HepG2 (cell line): ENCODE measurements around the gene SSNA1. TPM values are rescaled to one million over a fixed set of nuclear protein-coding genes. Genes with fewer than 3 reads are reported as not detected.

Source experiments
- ARNT ChIP-seq: fragments of 450-650 bp; IDR thresholded peaks from 2 replicates; pipeline ENCODE4 v1.6.1; 2017
- CREB1 ChIP-seq, 2 experiments: fragments of 450-650 bp in 1 of 2; IDR thresholded peaks; 2 replicates each; pipeline ENCODE4 v1.6.1; 2016 to 2017; ENCODE audit warnings: control low read depth in 1 of 2, mild to moderate bottlenecking in 1 of 2, missing compliant biosample characterization in 1 of 2, missing genetic modification characterization in 1 of 2
- IRX3 ChIP-seq: sonication (generic); formaldehyde crosslinking; IDR thresholded peaks from 2 replicates; pipeline ENCODE4 v1.8.1; 2023; ENCODE audit warnings: mild to moderate bottlenecking, low read depth, missing genetic modification reagents, borderline replicate concordance
- JARID2 ChIP-seq: sonication (generic); formaldehyde crosslinking; IDR thresholded peaks from 2 replicates; pipeline ENCODE4 v1.8.1; 2023; ENCODE audit warnings: missing genetic modification reagents, inconsistent platforms; ENCODE audit not compliant: insufficient replicate concordance
- MIXL1 ChIP-seq: IDR thresholded peaks from 2 replicates; pipeline ENCODE4 v1.6.1; 2016
- PPARG ChIP-seq: conservative IDR thresholded peaks from 2 replicates; pipeline ENCODE4 v1.6.1; 2016; ENCODE audit warnings: missing biosample characterization, missing genetic modification reagents
- SIN3A ChIP-seq: IDR thresholded peaks from 2 replicates; pipeline ENCODE4 v1.6.1; 2011; ENCODE audit warnings: low read depth, mild to moderate bottlenecking, control low read depth, low read length, borderline replicate concordance
- TRIM22 ChIP-seq: fragments of 450-650 bp; IDR thresholded peaks from 2 replicates; pipeline ENCODE4 v1.6.1; 2017
- WIZ ChIP-seq: sonication (generic); formaldehyde crosslinking; IDR thresholded peaks from 2 replicates; pipeline ENCODE4 v1.5.1; 2020; ENCODE audit warnings: mild to moderate bottlenecking, missing genetic modification reagents
- YEATS4 ChIP-seq: sonication (generic); formaldehyde crosslinking; IDR thresholded peaks from 2 replicates; pipeline ENCODE4 v1.4.0; 2020; ENCODE audit warnings: missing genetic modification reagents, borderline replicate concordance
- ZBTB4 ChIP-seq: sonication (generic); formaldehyde crosslinking; IDR thresholded peaks from 2 replicates; pipeline ENCODE4 v1.4.0; 2020; ENCODE audit warnings: missing genetic modification reagents, mild to moderate bottlenecking, borderline replicate concordance
- ZNF251 ChIP-seq: sonication (generic); formaldehyde crosslinking; IDR thresholded peaks from 2 replicates; pipeline ENCODE4 v1.9.0; 2021; ENCODE audit warnings: mild to moderate bottlenecking, missing genetic modification reagents
- ZNF382 ChIP-seq: sonication (generic); formaldehyde crosslinking; IDR thresholded peaks from 2 replicates; pipeline ENCODE4 v1.5.0; 2020; ENCODE audit warnings: missing genetic modification reagents, mild to moderate bottlenecking, borderline replicate concordance
- ZNF564 ChIP-seq: sonication (generic); formaldehyde crosslinking; IDR thresholded peaks from 2 replicates; pipeline ENCODE4 v1.8.1; 2023; ENCODE audit warnings: mild to moderate bottlenecking, missing genetic modification reagents
- ZNF572 ChIP-seq: sonication (generic); formaldehyde crosslinking; IDR thresholded peaks from 2 replicates; pipeline ENCODE4 v1.5.1; 2020; ENCODE audit warnings: mild to moderate bottlenecking, missing genetic modification reagents
- ZNF841 ChIP-seq: sonication (generic); formaldehyde crosslinking; IDR thresholded peaks from 2 replicates; pipeline ENCODE4 v1.8.1; 2023; ENCODE audit warnings: missing genetic modification reagents, borderline replicate concordance
- polyA plus RNA-seq, 8 experiments: library from polyadenylated mRNA; depleted of rRNA in 3 of 8; stranded (reverse) in 7 of 8; unstranded in 1 of 8; fragments of >200 nt; fragmentation: Illumina TruSeq in 4 of 8; extraction: Trizol in 4 of 8; gene quantifications; 2 replicates each; pipeline versions ENCODE4 v1.2.1 to v1.2.3, GENCODE V29; 2011 to 2016; ENCODE audit warnings: low read depth in 4 of 8, missing spikeins in 1 of 8, mixed read lengths in 1 of 8; ENCODE audit not compliant: insufficient read depth in 1 of 8
- total RNA-seq, 5 experiments: library from RNA; depleted of rRNA; stranded (reverse); fragments of >200 nt; fragmentation: Illumina TruSeq; extraction: Trizol; gene quantifications; 2 replicates each; pipeline ENCODE4 v1.2.3, GENCODE V29; 2016; ENCODE audit warnings: low read depth in 1 of 5
- TF ChIP-seq, protein P1 (sequence below): sonication (generic); formaldehyde crosslinking; IDR thresholded peaks from 2 replicates; pipeline ENCODE4 v1.8.0; 2022; ENCODE audit warnings: mild to moderate bottlenecking, missing genetic modification reagents, moderate library complexity
- TF ChIP-seq, protein P2 (sequence below): sonication (generic); formaldehyde crosslinking; IDR thresholded peaks from 2 replicates; pipeline ENCODE4 v1.4.0; 2020; ENCODE audit warnings: missing genetic modification reagents, borderline replicate concordance

The SSNA1 gene
- total and polyA plus RNA-seq, 2 of the 13 experiments (the other 11 are each of a cell fraction or from before 2014, with no cell fraction given) = 35.9 to 49.4 TPM

- TF ChIP-seq ZBTB4 (CRISPR knock-in tag) = no peak
- no peak for TF ChIP-seq ZNF251
- no peak for TF ChIP-seq ZNF382 (CRISPR knock-in tag)
- TF ChIP-seq IRX3 (CRISPR knock-in tag) = no peak
- TF ChIP-seq, protein P1, sequence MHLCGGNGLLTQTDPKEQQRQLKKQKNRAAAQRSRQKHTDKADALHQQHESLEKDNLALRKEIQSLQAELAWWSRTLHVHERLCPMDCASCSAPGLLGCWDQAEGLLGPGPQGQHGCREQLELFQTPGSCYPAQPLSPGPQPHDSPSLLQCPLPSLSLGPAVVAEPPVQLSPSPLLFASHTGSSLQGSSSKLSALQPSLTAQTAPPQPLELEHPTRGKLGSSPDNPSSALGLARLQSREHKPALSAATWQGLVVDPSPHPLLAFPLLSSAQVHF = no peak
- TF ChIP-seq WIZ (CRISPR knock-in tag) = no peak
- TF ChIP-seq SIN3A = peak; percentile 39; the same call in 1 of the 2 replicates
- no peak for TF ChIP-seq ZNF572
- no peak for TF ChIP-seq ZNF841 (CRISPR knock-in tag)
- TF ChIP-seq PPARG = no peak
- no peak for TF ChIP-seq ZNF564 (CRISPR knock-in tag)
- no peak for TF ChIP-seq MIXL1 (CRISPR knock-in tag)
- TF ChIP-seq YEATS4 = peak; percentile 35; the same call in 1 of the 2 replicates
- TF ChIP-seq TRIM22 = no peak
- TF ChIP-seq CREB1 (IDR thresholded peaks at IDR 0.05) = no peak
- TF ChIP-seq CREB1 (CRISPR knock-in tag; IDR thresholded peaks at IDR 0.05) = no peak
- TF ChIP-seq, protein P2, sequence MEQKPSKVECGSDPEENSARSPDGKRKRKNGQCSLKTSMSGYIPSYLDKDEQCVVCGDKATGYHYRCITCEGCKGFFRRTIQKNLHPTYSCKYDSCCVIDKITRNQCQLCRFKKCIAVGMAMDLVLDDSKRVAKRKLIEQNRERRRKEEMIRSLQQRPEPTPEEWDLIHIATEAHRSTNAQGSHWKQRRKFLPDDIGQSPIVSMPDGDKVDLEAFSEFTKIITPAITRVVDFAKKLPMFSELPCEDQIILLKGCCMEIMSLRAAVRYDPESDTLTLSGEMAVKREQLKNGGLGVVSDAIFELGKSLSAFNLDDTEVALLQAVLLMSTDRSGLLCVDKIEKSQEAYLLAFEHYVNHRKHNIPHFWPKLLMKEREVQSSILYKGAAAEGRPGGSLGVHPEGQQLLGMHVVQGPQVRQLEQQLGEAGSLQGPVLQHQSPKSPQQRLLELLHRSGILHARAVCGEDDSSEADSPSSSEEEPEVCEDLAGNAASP (CRISPR knock-in tag) = no peak
- TF ChIP-seq ARNT = no peak
- TF ChIP-seq JARID2 (CRISPR knock-in tag) = no peak
Observed at GRCh38 chr9:137138722-137139467, 49.6 kb upstream of the SSNA1 start, which contains the start of gene GRIN1 (continued).
